NCI-H2029 (cell line): ENCODE data around the gene PNPLA4.

Experiments used
- DNase-seq: peaks from one replicate; lab custom pipeline; 2025; lab: John Stamatoyannopoulos, UW

Gene PNPLA4

GRCh38 chrX:7927259-7928167, at the start of gene PNPLA4:
TSS of gene PNPLA4 (minus strand) at chrX:7927413. CDS start at chrX:7926119, 1,294 bp downstream.
- no peak for DNase-seq

GRCh38 chrX:7972586-7972985, 45.4 kb upstream of the PNPLA4 start:
- DNase-seq = no peak

GRCh38 chrX:7970428-7970827, 43.2 kb upstream of the PNPLA4 start:
- no peak for DNase-seq

GRCh38 chrX:7965436-7965835, 38.2 kb upstream of the PNPLA4 start:
- DNase-seq = no peak

- no peak for DNase-seq
These were observed 33.0 kb upstream of the PNPLA4 start for GRCh38 chrX:7960246-7960645.

GRCh38 chrX:7953446-7953845, 26.2 kb upstream of the PNPLA4 start:
- no peak for DNase-seq

GRCh38 chrX:7950865-7951264, 23.7 kb upstream of the PNPLA4 start:
- no peak for DNase-seq

- DNase-seq = no peak
These were observed 21.3 kb upstream of the PNPLA4 start for GRCh38 chrX:7948483-7948882.

- DNase-seq = no peak
These were observed 19.7 kb upstream of the PNPLA4 start for GRCh38 chrX:7946960-7947359.

GRCh38 chrX:7943600-7944245, 16.5 kb upstream of the PNPLA4 start:
- no peak for DNase-seq

GRCh38 chrX:7941390-7942042, 14.3 kb upstream of the PNPLA4 start:
- no peak for DNase-seq

GRCh38 chrX:7934026-7934425, 6.8 kb upstream of the PNPLA4 start:
- DNase-seq = no peak

GRCh38 chrX:7926914-7927258, 327 bp downstream of the PNPLA4 start:
- no peak for DNase-seq

- DNase-seq = no peak
These were observed 712 bp downstream of the PNPLA4 start for GRCh38 chrX:7926501-7926900.

GRCh38 chrX:7925867-7926472, 1.2 kb downstream of the PNPLA4 start:
- DNase-seq = no peak

- no peak for DNase-seq
These were observed 5.5 kb downstream of the PNPLA4 start for GRCh38 chrX:7921750-7922149.

- DNase-seq = no peak
These were observed 18.4 kb downstream of the PNPLA4 start for GRCh38 chrX:7908821-7909220.

GRCh38 chrX:7904562-7904961, 22.7 kb downstream of the PNPLA4 start:
- DNase-seq = no peak

GRCh38 chrX:7891928-7892327, 35.3 kb downstream of the PNPLA4 start:
- no peak for DNase-seq

GRCh38 chrX:7889680-7890079, 37.5 kb downstream of the PNPLA4 start:
- DNase-seq = no peak

- DNase-seq = no peak
These were observed 38.1 kb downstream of the PNPLA4 start for GRCh38 chrX:7889135-7889534.

GRCh38 chrX:7876957-7877356, 50.3 kb downstream of the PNPLA4 start:
- no peak for DNase-seq

- DNase-seq = no peak
These were observed 55.2 kb downstream of the PNPLA4 start for GRCh38 chrX:7872042-7872441.
